ENCODE measurements around the gene BTBD16.

DNA sequence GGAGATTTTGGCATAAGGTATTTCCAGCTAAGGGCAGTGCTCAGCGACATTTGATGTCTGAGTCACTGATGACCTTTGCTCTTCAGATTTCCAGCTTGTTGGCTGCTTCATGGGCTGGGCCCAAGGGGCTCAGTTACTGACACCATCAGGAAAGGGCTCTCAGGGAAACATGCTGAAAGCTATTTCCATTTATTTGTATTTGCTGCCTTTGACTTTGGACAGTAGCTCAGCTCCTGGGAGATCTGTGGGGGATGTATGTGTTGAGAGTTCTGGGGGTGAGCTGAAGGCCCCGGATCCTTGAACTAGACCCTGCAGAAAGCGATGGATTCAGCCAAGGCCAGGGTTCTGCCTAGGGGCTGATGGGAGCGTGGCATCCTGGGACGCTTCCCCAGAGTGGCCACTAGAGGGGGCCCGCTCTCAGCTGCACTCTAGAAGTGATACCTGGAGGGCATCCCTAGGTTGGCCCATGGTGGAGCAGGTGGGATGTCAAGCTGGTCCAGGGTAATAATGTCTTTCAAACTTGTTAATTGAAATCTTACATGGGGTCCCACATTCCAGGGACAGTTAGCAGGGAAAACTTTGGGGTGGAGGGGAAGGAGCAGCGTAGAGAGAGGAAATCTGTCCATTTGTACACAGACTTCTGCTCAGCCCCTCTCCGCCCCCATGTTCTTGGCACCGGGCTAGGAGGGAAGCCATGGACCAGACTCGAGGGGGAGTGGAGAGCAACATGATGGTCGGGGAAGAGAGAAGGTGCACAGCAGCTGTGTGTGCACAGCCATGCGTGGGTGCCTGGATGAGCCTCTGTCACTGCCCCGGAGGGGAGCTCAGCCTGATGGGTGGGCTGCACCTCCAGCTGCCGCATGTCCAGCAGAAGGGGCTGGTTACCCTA lies 3.0 kb upstream of the BTBD16 start:
- TF ChIP-seq, protein P1, sequence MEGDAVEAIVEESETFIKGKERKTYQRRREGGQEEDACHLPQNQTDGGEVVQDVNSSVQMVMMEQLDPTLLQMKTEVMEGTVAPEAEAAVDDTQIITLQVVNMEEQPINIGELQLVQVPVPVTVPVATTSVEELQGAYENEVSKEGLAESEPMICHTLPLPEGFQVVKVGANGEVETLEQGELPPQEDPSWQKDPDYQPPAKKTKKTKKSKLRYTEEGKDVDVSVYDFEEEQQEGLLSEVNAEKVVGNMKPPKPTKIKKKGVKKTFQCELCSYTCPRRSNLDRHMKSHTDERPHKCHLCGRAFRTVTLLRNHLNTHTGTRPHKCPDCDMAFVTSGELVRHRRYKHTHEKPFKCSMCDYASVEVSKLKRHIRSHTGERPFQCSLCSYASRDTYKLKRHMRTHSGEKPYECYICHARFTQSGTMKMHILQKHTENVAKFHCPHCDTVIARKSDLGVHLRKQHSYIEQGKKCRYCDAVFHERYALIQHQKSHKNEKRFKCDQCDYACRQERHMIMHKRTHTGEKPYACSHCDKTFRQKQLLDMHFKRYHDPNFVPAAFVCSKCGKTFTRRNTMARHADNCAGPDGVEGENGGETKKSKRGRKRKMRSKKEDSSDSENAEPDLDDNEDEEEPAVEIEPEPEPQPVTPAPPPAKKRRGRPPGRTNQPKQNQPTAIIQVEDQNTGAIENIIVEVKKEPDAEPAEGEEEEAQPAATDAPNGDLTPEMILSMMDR (IDR thresholded peaks at IDR 0.05; ENCODE audit: poor library complexity), result peak; percentile 78
- TF ChIP-seq EZH2phosphoT487 (IDR thresholded peaks at IDR 0.05; ENCODE audit: low read depth, severe bottlenecking, unreplicated experiment), result no peak
- TF ChIP-seq EZH2 (IDR thresholded peaks at IDR 0.05; ENCODE audit: borderline replicate concordance), result no peak
